DMS79 (cell line): Measurements from ENCODE around the gene MLKL.

Experiments
- DNase-seq: peaks from one replicate; lab custom pipeline; 2025; lab: John Stamatoyannopoulos, UW

The MLKL gene

DNA sequence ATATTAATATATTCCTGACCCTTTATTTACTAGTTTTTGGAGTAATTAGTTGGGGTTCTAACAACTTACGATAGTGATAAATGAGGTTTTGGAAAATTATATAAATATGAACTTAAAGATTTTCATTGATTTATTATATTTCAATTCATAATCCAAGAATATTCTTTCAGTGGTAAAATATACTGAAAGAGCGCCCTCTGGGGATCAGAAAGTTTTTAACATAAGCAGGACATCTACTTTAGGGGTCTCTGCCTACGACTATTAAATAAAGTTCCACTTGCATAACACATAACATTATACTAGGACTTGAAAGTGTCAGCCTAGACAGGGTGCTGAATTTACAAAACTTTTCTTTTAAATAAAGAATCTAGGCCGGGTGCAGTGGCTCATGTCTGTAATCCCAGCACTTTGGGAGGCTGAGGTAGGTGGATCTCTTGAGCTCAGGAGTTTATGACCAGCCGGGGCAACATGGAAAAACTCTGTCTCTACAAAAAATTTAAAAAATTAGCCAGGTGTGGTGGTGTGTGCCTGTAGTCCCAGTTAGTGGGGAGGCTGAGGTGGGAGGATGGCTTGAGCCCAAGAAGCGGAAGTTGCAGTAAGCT is 49.6 kb downstream of the MLKL start:
- no peak for DNase-seq

DNA sequence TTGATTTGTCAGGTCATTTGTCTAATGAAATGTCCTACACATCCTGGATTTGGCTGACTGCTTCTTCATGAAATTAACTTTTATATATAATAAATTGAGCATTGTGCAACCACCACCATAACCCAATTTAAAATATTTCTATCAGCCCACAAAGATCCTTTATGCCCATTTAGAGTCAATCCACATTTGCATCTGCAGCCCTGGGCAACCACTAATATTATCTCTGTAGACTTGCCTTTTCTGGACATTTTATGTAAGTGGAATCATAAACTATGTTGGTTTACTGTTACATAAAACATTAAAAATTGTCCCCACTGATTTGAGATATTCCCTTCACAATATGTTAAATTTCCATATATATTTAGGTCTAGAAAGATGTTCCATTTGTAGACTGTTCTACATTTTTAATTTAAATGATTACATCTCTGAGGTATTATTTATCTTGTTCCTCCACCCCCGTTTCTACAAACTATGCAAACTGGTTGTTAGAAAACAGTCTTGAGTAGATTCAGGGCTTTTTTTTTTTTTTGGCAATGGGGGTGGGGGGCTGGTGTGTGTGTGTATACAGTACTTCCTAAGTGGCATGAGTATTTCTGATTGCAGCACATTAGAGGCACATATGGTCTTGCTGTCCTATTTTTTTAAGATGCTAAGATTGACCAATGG is 50.7 kb downstream of the MLKL start:
- no peak for DNase-seq

DNA sequence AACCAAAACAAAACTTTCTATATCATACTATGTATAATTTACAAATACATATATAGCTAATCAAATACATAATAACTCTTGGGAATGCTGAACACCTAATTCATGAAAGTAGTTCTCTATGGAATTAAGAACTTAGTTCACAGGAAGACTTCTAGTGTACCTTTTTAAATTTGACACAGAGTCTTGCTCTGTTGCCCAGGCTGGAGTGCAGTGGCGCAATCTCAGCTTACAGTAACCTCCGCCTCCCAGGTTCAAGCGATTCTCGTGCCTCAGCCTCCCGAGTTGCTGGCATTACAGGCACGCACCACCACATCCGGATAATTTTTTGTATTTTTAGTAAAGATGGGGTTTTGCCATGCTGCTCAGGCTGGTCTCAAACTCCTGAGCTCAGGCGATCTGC is 58.7 kb downstream of the MLKL start:
- no peak for DNase-seq

DNA sequence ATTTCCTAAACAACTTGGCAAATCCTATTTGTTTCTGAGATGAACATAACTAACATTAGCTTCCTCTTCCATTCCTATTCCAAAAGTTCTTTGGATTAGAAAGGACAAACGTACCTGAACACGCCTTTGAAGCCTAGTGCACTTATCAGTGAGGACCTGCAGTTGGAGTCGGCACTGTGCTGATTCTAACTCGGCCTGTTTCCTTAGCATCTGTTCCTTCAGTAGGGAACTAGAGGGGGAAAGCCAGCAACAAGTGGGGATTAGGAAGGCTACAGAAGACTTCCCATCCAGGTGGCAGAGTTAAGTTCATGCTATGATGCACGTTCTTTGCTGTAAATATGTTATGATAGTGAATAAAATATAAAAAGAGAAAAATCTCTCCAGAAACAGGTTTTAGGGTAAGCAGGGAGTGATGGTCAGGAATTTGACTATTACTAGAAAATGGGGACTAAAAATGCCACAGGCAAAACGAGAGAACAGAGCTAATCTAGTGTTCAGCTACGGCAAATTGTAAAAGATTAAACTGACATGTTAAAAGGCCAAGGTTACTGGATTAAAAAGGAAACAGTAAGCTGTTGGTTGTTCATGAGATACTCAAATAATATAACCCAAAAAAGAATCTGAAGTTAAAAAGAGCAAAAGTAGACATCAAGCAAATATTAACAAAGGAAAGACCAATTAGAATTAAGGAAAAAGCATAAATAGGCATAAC is 62.8 kb downstream of the MLKL start:
- no peak for DNase-seq

DNA sequence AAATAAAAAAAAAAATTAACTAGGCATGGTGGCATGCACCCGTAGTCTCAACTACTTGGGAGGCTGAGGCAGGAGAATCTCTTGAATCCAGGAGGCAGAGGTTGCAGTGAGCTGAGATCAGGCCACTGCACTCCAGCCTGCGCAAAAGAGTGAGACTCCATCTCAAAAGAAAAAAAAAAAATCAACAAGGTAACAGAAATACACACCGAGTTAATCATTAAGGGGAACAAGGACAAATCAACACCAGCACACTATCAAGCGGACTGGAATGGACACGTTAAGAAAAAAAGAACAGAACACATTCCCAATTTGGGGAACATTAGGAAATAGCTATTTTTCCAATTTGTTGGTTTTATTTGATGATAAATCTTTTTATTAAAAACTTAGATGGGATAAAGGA is 65.4 kb downstream of the MLKL start:
- no peak for DNase-seq

DNA sequence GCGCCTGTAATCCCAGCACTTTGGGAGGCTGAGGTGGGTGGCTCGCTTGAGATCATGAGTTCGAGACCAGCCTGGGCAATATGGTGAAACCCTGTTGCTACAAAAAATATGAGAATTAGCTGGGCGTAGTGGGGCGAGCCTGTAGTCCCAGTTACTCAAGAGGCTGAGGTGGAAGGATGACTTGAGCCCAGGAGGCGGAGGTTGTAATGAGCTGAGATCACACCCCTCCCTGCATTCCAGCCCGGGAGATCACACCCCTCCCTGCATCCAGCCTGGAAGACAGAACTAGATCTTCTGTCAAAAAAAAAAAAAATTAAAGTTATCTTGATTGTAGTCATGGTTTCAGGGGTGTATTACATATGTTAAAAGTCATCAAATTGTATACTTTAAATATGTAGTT is 67.0 kb downstream of the MLKL start:
- DNase-seq, result no peak

DNA sequence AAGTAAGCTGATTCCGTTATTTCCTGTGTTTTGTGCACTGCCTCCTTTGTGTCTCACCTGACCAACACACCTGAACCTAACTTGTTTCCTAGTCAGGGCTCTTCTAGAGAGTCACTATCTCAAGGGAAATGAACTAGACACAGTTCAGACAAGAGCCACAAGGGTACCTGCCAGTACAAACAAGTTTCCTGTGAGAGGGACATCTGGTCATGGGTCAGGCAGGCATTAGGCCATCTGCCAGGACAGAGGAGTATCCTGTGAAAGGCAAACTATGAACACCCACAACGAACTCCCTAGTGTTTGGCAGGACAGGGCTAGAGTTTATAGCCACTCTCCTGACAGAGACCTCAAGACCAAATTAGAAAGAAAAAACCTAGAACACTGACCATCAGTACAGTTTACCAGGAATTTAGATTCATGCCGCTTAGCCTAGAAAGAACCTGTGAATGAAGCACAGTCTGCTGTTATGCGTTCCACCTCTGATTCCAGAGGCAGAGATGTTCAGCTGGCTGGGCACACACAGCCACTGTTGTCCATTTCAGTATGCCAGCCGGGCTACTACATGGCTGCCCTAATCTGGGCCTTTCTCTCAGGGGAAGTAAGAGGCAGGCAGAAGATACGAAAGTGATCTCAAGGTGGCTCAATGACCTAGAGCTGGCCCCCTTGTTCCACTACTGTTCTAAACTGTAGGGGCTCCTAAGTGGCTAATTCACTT is 73.0 kb downstream of the MLKL start:
- DNase-seq, result no peak

DNA sequence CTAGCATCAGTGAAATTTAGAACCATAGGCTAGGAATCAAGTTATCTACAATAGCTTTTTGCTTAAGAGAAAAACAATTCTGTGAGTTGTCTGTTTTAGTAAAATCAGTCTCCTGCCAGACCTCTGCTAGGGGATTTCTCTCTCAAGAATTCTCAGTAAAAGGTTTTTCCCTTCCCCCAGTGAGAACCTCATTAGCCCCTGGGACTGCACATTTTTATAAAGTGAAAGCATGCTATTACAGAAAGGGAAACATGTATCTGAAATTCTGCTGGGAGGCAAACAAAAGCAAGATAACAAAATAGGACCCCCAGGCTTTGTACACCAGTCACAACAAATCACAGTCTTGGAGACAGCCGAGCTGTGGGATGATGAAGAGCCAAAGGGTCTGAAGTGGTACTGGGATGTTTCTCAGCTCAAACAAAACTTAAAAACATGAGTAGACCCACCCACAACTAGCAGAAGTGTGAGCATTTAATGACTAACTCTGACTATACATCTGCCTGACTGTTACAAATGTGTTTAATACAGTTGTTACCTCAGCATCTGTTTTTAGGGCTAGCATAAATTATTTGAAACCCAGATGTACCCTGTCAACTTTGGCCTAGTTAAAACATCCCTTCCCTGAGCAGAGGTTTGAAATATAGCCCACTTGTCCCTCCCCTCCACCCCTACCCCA is 73.8 kb downstream of the MLKL start:
- no peak for DNase-seq

DNA sequence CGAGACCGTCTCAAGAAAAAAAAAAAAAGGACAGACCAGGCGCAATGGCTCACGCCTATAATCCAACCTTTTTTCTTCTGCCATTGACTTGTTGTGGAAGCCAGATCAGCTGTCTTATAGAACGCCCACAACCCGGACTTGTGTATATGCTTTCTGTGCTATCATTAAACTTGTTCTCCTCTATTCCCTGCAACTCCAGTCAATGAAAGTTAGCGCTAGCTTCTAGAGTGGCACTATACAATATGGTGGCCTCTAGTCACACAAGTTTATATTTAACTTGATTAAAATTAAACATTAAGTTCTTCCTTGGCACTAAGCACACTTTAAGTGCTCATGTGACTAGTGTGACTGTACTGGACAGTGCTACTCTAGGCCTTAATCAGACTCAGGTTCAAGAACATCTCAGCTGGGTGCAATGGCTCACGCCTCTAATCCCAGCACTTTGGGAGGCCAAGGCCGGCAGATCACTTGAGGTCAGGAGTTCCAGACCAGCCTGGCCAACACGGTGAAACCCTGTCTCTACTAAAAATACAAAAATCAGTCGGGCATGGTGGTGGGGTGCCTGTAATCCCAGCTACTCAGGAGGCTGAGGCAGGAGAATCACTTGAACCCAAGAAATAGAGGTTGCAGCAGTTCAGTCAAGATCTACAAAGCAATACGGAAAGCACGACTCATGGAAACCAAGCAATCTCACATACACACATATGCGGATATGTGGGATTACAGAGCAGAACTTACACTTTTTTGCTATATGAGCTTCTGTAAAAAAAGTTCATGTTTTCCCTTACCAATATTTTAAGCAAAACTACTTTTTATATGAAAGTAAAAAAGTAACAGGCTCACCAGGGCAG is 74.9 kb downstream of the MLKL start:
- DNase-seq, result no peak

DNA sequence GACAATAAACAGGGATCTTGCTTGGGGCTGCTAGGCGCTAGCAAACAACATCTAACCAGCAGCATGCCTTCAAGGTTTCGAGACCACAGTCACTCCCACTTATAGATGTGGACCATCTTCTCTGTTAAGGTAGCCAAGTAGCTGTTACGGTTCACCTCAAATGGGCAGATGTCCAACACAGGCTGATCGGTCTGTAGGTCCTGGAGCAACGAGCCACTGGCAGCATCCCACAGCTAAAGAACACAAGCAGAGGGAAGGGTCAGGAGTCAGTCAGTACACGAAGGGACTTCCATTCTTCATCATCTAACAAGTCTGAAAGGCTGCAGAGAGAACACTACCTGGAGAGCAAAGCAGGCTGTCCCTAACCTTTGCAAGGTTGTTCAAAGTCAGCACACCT is 76.8 kb downstream of the MLKL start:
- DNase-seq, result no peak

DNA sequence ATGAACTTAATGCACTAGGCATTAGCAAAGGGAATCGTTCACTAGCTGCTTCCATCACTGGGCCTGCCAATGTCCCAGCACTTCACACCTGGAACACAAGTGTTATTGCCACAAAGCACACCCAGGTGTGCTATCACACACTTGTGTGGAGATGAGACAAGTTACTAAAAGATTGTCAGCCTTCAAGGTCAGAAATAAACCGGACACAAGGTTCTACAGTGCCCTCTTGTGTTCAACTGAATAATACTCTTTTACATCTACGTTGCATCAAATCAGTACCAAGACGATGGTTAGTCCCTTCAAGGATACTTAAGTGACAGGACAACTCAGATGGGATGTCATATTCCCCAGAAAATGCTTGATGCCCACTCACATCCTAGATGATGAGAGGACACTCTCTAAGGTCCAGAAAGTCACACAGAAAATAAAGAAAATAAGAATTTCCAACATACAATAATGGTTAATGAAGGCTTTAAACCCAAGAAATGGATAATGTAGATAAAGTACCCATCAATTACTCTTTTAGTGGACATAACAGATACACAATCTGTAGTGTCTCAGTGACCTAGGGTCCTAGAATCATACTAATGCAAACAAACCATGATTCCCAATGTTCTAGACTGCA is 77.3 kb downstream of the MLKL start:
- no peak for DNase-seq

DNA sequence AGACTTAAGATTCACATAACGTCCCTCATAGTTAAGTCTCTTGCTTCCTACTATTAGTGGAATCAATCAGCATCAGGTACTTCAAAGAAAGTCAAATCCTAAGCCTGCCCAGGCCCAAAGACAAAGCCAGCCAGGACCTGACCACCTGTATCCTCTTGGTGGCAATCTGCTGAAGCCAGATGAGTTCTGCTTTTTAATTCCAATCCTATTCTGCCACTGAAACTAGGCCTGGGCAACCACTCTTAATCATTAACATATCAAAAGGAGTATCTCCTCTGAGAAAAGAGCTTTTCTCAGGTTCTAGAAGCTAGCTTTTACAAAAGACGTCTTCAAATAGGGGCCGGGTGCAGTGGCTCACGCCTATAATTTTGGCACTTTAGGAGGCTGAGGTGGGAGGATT is 78.7 kb downstream of the MLKL start:
- DNase-seq, result no peak
